GM06990 (cell line): ENCODE results near the gene ZNF474.

Experiments
- DNase-seq: peaks from one replicate; pipeline ENCODE4 v3.0.0-alpha.2; 2011; ENCODE audit not compliant: insufficient read length; ENCODE audit errors: extremely low read depth
- H3K27me3 ChIP-seq: replicated peaks from 2 replicates; pipeline ENCODE4 v1.6.0; 2011; ENCODE audit warnings: low read length; ENCODE audit not compliant: control insufficient read depth, insufficient read depth
- H3K36me3 ChIP-seq: 2 replicates; pipeline ENCODE4 v1.5.1; 2011; ENCODE audit warnings: low read length; ENCODE audit not compliant: control insufficient read depth, insufficient read depth
- H3K4me3 ChIP-seq: replicated peaks from 2 replicates; pipeline ENCODE4 v1.5.1; 2011; ENCODE audit warnings: low read depth, mild to moderate bottlenecking, control low read depth, low read length
- CTCF ChIP-seq: IDR thresholded peaks from 2 replicates; pipeline ENCODE4 v1.5.1; 2011; ENCODE audit warnings: low read length, control low read depth, mild to moderate bottlenecking, inconsistent platforms; ENCODE audit not compliant: insufficient read depth, poor library complexity, severe bottlenecking

The ZNF474 gene

GRCh38 chr5:122144236-122144635 is 14.9 kb downstream of the ZNF474 start:
- no peak for TF ChIP-seq CTCF
- Histone ChIP-seq H3K27me3 (no peaks in the 10 kb centered on the region), H3K4me3 (no peak overlapping the region), H3K36me3 (no peaks in the 10 kb centered on the region)
- DNase-seq: no peak

- Histone ChIP-seq H3K36me3 (no peaks in the 10 kb centered on the region), H3K27me3 (no peaks in the 10 kb centered on the region), H3K4me3 (no peak overlapping the region)
- DNase-seq: no peak
- TF ChIP-seq CTCF: no peak
Observed at GRCh38 chr5:122145906-122146305, 16.6 kb downstream of the ZNF474 start.

- Histone ChIP-seq H3K27me3 (no peaks in the 10 kb centered on the region), H3K36me3 (no peaks in the 10 kb centered on the region), H3K4me3 (no peak overlapping the region)
- DNase-seq: no peak
- TF ChIP-seq CTCF: no peak
Observed at GRCh38 chr5:122149321-122150090, 20.2 kb downstream of the ZNF474 start.

GRCh38 chr5:122150215-122150614 is 20.9 kb downstream of the ZNF474 start:
- Histone ChIP-seq H3K4me3 (no peak overlapping the region), H3K27me3 (no peaks in the 10 kb centered on the region), H3K36me3 (no peaks in the 10 kb centered on the region)
- no peak for TF ChIP-seq CTCF
- no peak for DNase-seq

- DNase-seq: no peak
- H3K27me3 ChIP-seq: no peaks in the 10 kb centered on the region
- TF ChIP-seq CTCF: no peak
- no peak overlapping the region for H3K4me3 ChIP-seq
- no peaks in the 10 kb centered on the region for H3K36me3 ChIP-seq
Observed at GRCh38 chr5:122151640-122152039, 22.3 kb downstream of the ZNF474 start.

GRCh38 chr5:122152266-122152900 is 23.0 kb downstream of the ZNF474 start:
- no peak for TF ChIP-seq CTCF
- no peak for DNase-seq
- H3K36me3 ChIP-seq: no peaks in the 10 kb centered on the region

More at GRCh38 chr5:122152266-122152900, 23.0 kb downstream of the ZNF474 start:
- H3K27me3 ChIP-seq: no peaks in the 10 kb centered on the region
- H3K4me3 ChIP-seq: no peak overlapping the region
